ENCODE measurements around the gene UNC5A.

Gene UNC5A

GRCh38 chr5:176873541-176874172 lies 63.3 kb downstream of the UNC5A start:
- no peak overlapping the region for H3K27ac ChIP-seq (ENCODE audit: low read length, poor library complexity, severe bottlenecking)
- peaks cover 40% of the 10 kb centered on the region for H3K4me1 ChIP-seq (ENCODE audit: control insufficient read depth, insufficient read depth, low read depth, low read length)
- no peak overlapping the region for H3K18ac ChIP-seq (ENCODE audit: low read depth in 1 of 2, low read length in 2 of 2)
- no peak overlapping the region for H2BK120ac ChIP-seq (ENCODE audit: low read depth, low read length)
- 77% methylated on average over 16 of the region's 16 CpGs for WGBS
- no peak overlapping the region for H2BK15ac ChIP-seq (ENCODE audit: low read depth, poor library complexity, severe bottlenecking)
- no peak overlapping the region for H3K14ac ChIP-seq (ENCODE audit: low read length in 2 of 2)
- no peak overlapping the region for H2AK5ac ChIP-seq (ENCODE audit: low read length, severe bottlenecking)
- H3K4ac ChIP-seq (ENCODE audit: low read depth in 1 of 2, low read length in 2 of 2): no peak overlapping the region
- H3K36me3 ChIP-seq (ENCODE audit: control insufficient read depth in 1 of 2, insufficient read depth in 2 of 2, low read depth in 1 of 2, low read length in 2 of 2): peaks cover 0 to 49% of the 10 kb centered on the region in 2 experiments
- no peak overlapping the region for H4K91ac ChIP-seq (ENCODE audit: low read length)
- H2AFZ ChIP-seq (ENCODE audit: low read depth, low read length): no peak overlapping the region
- H3K4me2 ChIP-seq (ENCODE audit: low read length, poor library complexity, severe bottlenecking): no peak overlapping the region
- H3K79me1 ChIP-seq (replicated peaks; ENCODE audit: low read length, poor library complexity, severe bottlenecking): no peaks in the 10 kb centered on the region
- no peak overlapping the region for H2BK5ac ChIP-seq (ENCODE audit: low read depth, low read length, poor library complexity, severe bottlenecking)
- H3K23ac ChIP-seq (ENCODE audit: low read length in 2 of 2): no peak overlapping the region
- no peak overlapping the region for H3K4me3 ChIP-seq (ENCODE audit: insufficient read depth in 1 of 2, low read depth in 1 of 2, low read length in 2 of 2)
- no peak overlapping the region for H3K9ac ChIP-seq (ENCODE audit: low read length)
- H4K8ac ChIP-seq (ENCODE audit: low read length): no peak overlapping the region
- H3K9me3 ChIP-seq (ENCODE audit: control insufficient read depth, low read length): no peaks in the 10 kb centered on the region
- H2BK12ac ChIP-seq (ENCODE audit: low read length in 2 of 2): no peak overlapping the region
- peaks cover 3 to 61% of the 10 kb centered on the region in 2 experiments for H3K27me3 ChIP-seq (ENCODE audit: control insufficient read depth in 1 of 2, insufficient read depth in 1 of 2, low read length in 2 of 2)
- DNase-seq: no peak

GRCh38 chr5:176874198-176874780 lies 63.9 kb downstream of the UNC5A start:
- H2AFZ ChIP-seq (ENCODE audit: low read depth, low read length): no peak overlapping the region
- H3K4me2 ChIP-seq (ENCODE audit: low read length, poor library complexity, severe bottlenecking): no peak overlapping the region
- H3K27ac ChIP-seq (ENCODE audit: low read length, poor library complexity, severe bottlenecking): no peak overlapping the region
- no peaks in the 10 kb centered on the region for H3K9me3 ChIP-seq (ENCODE audit: control insufficient read depth, low read length)
- no peak overlapping the region for H3K9ac ChIP-seq (ENCODE audit: low read length)
- no peak overlapping the region for H2AK5ac ChIP-seq (ENCODE audit: low read length, severe bottlenecking)
- H3K79me1 ChIP-seq (replicated peaks; ENCODE audit: low read length, poor library complexity, severe bottlenecking): no peaks in the 10 kb centered on the region
- peaks cover 3 to 64% of the 10 kb centered on the region in 2 experiments for H3K27me3 ChIP-seq (ENCODE audit: control insufficient read depth in 1 of 2, insufficient read depth in 1 of 2, low read length in 2 of 2)
- no peak overlapping the region for H3K4me3 ChIP-seq (ENCODE audit: insufficient read depth in 1 of 2, low read depth in 1 of 2, low read length in 2 of 2)
- H4K91ac ChIP-seq (ENCODE audit: low read length): no peak overlapping the region
- no peak overlapping the region for H3K14ac ChIP-seq (ENCODE audit: low read length in 2 of 2)
- no peak overlapping the region for H2BK5ac ChIP-seq (ENCODE audit: low read depth, low read length, poor library complexity, severe bottlenecking)
- no peak overlapping the region for H3K23ac ChIP-seq (ENCODE audit: low read length in 2 of 2)
- peaks cover 35% of the 10 kb centered on the region for H3K4me1 ChIP-seq (ENCODE audit: control insufficient read depth, insufficient read depth, low read depth, low read length)
- WGBS: 83% methylated on average over 20 of the region's 20 CpGs
- no peak overlapping the region for H2BK12ac ChIP-seq (ENCODE audit: low read length in 2 of 2)
- H3K4ac ChIP-seq (ENCODE audit: low read depth in 1 of 2, low read length in 2 of 2): no peak overlapping the region
- no peak overlapping the region for H2BK15ac ChIP-seq (ENCODE audit: low read depth, poor library complexity, severe bottlenecking)
- no peak overlapping the region for H2BK120ac ChIP-seq (ENCODE audit: low read depth, low read length)
- no peak overlapping the region for H4K8ac ChIP-seq (ENCODE audit: low read length)
- H3K36me3 ChIP-seq (ENCODE audit: control insufficient read depth in 1 of 2, insufficient read depth in 2 of 2, low read depth in 1 of 2, low read length in 2 of 2): peaks cover 0 to 50% of the 10 kb centered on the region in 2 experiments
- DNase-seq: no peak
- H3K18ac ChIP-seq (ENCODE audit: low read depth in 1 of 2, low read length in 2 of 2): no peak overlapping the region

GRCh38 chr5:176875014-176875550 lies 64.7 kb downstream of the UNC5A start:
- Histone ChIP-seq H4K91ac (ENCODE audit: low read length) (no peak overlapping the region), H3K9ac (ENCODE audit: low read length) (no peak overlapping the region), H3K27me3 (ENCODE audit: control insufficient read depth in 1 of 2, insufficient read depth in 1 of 2, low read length in 2 of 2) (peaks cover 3 to 71% of the 10 kb centered on the region in 2 experiments), H3K9me3 (ENCODE audit: control insufficient read depth, low read length) (no peaks in the 10 kb centered on the region), H3K79me1 (replicated peaks; ENCODE audit: low read length, poor library complexity, severe bottlenecking) (no peaks in the 10 kb centered on the region), H3K14ac (ENCODE audit: low read length in 2 of 2) (no peak overlapping the region), H2AK5ac (ENCODE audit: low read length, severe bottlenecking) (no peak overlapping the region), H3K4me1 (ENCODE audit: control insufficient read depth, insufficient read depth, low read depth, low read length) (peaks cover 33% of the 10 kb centered on the region), H2BK120ac (ENCODE audit: low read depth, low read length) (no peak overlapping the region), H3K4me3 (ENCODE audit: insufficient read depth in 1 of 2, low read depth in 1 of 2, low read length in 2 of 2) (no peak overlapping the region), H2BK15ac (ENCODE audit: low read depth, poor library complexity, severe bottlenecking) (no peak overlapping the region), H2BK5ac (ENCODE audit: low read depth, low read length, poor library complexity, severe bottlenecking) (no peak overlapping the region), H3K4me2 (ENCODE audit: low read length, poor library complexity, severe bottlenecking) (no peak overlapping the region), H3K27ac (ENCODE audit: low read length, poor library complexity, severe bottlenecking) (no peak overlapping the region), H2AFZ (ENCODE audit: low read depth, low read length) (no peak overlapping the region), H2BK12ac (ENCODE audit: low read length in 2 of 2) (no peak overlapping the region), H3K36me3 (ENCODE audit: control insufficient read depth in 1 of 2, insufficient read depth in 2 of 2, low read depth in 1 of 2, low read length in 2 of 2) (peaks cover 0 to 53% of the 10 kb centered on the region in 2 experiments), H3K23ac (ENCODE audit: low read length in 2 of 2) (no peak overlapping the region), H4K8ac (ENCODE audit: low read length) (no peak overlapping the region), H3K18ac (ENCODE audit: low read depth in 1 of 2, low read length in 2 of 2) (no peak overlapping the region), H3K4ac (ENCODE audit: low read depth in 1 of 2, low read length in 2 of 2) (no peak overlapping the region)
- WGBS: 83% methylated on average over 17 of the region's 17 CpGs
- DNase-seq: no peak

GRCh38 chr5:176875783-176876505 lies 65.6 kb downstream of the UNC5A start:
- H2BK120ac ChIP-seq (ENCODE audit: low read depth, low read length): no peak overlapping the region
- H2AK5ac ChIP-seq (ENCODE audit: low read length, severe bottlenecking): no peak overlapping the region
- no peak overlapping the region for H2BK5ac ChIP-seq (ENCODE audit: low read depth, low read length, poor library complexity, severe bottlenecking)
- H4K91ac ChIP-seq (ENCODE audit: low read length): no peak overlapping the region
- H3K36me3 ChIP-seq (ENCODE audit: control insufficient read depth in 1 of 2, insufficient read depth in 2 of 2, low read depth in 1 of 2, low read length in 2 of 2): peaks cover 0 to 55% of the 10 kb centered on the region in 2 experiments
- H3K18ac ChIP-seq (ENCODE audit: low read depth in 1 of 2, low read length in 2 of 2): no peak overlapping the region
- no peak overlapping the region for H3K4ac ChIP-seq (ENCODE audit: low read depth in 1 of 2, low read length in 2 of 2)
- H3K9me3 ChIP-seq (ENCODE audit: control insufficient read depth, low read length): no peaks in the 10 kb centered on the region
- H3K27ac ChIP-seq (ENCODE audit: low read length, poor library complexity, severe bottlenecking): no peak overlapping the region
- no peak overlapping the region for H4K8ac ChIP-seq (ENCODE audit: low read length)
- no peaks in the 10 kb centered on the region for H3K79me1 ChIP-seq (replicated peaks; ENCODE audit: low read length, poor library complexity, severe bottlenecking)
- DNase-seq: no peak
- WGBS: 72% methylated on average over 24 of the region's 27 CpGs
- H3K4me1 ChIP-seq (ENCODE audit: control insufficient read depth, insufficient read depth, low read depth, low read length): peaks cover 33% of the 10 kb centered on the region
- H3K9ac ChIP-seq (ENCODE audit: low read length): no peak overlapping the region
- H3K14ac ChIP-seq (ENCODE audit: low read length in 2 of 2): no peak overlapping the region
- no peak overlapping the region for H3K4me2 ChIP-seq (ENCODE audit: low read length, poor library complexity, severe bottlenecking)
- H2BK12ac ChIP-seq (ENCODE audit: low read length in 2 of 2): no peak overlapping the region
- no peak overlapping the region for H3K4me3 ChIP-seq (ENCODE audit: insufficient read depth in 1 of 2, low read depth in 1 of 2, low read length in 2 of 2)
- H3K23ac ChIP-seq (ENCODE audit: low read length in 2 of 2): no peak overlapping the region
- no peak overlapping the region for H2AFZ ChIP-seq (ENCODE audit: low read depth, low read length)
- H2BK15ac ChIP-seq (ENCODE audit: low read depth, poor library complexity, severe bottlenecking): no peak overlapping the region
- peaks cover 3 to 72% of the 10 kb centered on the region in 2 experiments for H3K27me3 ChIP-seq (ENCODE audit: control insufficient read depth in 1 of 2, insufficient read depth in 1 of 2, low read length in 2 of 2)

All from mesenchymal stem cell (in vitro differentiated cells and primary cell).